Measurements from ENCODE around the gene WDR82. TPM values are rescaled to one million over a fixed set of nuclear protein-coding genes. Genes with fewer than 3 reads are reported as not detected.

WDR82 gene
- total and polyA plus RNA-seq, 4 donors = 77.1 to 159 (median 133) TPM

DNA sequence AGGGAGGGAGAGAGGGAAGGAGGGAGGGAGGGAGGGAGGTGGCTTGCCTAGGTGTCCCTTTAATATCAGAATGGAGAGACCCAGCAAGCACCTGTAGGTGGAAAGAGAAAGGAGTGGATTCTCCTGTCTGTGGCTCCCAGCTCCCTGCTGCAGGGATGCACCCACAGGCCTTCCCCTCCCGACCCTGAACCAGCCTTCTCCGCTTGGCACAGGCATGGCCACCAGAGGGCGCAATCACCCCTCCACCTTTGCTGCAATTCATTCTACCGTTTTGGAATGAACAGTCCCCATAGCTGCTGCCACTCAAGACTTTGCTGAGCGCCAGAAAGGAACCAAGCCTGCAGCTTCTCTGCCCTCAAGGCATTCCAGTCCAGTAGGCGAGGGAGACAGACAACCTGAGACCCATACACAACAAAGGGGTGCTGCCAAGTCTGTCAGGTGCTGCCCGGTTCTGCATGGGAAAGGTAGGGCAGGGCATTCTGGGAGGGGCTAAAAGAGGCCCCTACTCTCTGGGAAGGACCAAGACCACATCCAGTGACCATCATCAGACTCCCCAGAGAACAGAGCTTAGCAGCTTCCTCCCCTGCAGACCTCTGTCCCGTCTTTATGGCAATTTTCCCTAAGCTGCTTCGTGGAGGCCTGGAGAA, 57.9 kb downstream of the WDR82 start:
- peak in 5 of 6 donors; percentile 57 to 93 (median 70) for DNase-seq (ENCODE audit: low read depth in 4 of 6, low spot score in 6 of 6)
- H3K27me3 ChIP-seq (ENCODE audit: control insufficient read depth, insufficient read depth, low read length) = no peaks in the 10 kb centered on the region
- no peak overlapping the region for H3K27ac ChIP-seq (ENCODE audit: low read depth, low read length)
- 21% methylated on average over 7 of the region's 9 CpGs for whole genome bisulfite sequencing (ENCODE audit: insufficient coverage)
- no peak overlapping the region for H3K4me3 ChIP-seq (ENCODE audit: low read depth, low read length)
- peaks cover 30% of the 10 kb centered on the region for H3K4me1 ChIP-seq (ENCODE audit: control insufficient read depth, insufficient read depth, low read length)
- no peaks in the 10 kb centered on the region for H3K9me3 ChIP-seq (ENCODE audit: control insufficient read depth, insufficient read depth, low read length)
- H3K36me3 ChIP-seq (ENCODE audit: control insufficient read depth, insufficient read depth, low read length) = peaks cover 29% of the 10 kb centered on the region

DNA sequence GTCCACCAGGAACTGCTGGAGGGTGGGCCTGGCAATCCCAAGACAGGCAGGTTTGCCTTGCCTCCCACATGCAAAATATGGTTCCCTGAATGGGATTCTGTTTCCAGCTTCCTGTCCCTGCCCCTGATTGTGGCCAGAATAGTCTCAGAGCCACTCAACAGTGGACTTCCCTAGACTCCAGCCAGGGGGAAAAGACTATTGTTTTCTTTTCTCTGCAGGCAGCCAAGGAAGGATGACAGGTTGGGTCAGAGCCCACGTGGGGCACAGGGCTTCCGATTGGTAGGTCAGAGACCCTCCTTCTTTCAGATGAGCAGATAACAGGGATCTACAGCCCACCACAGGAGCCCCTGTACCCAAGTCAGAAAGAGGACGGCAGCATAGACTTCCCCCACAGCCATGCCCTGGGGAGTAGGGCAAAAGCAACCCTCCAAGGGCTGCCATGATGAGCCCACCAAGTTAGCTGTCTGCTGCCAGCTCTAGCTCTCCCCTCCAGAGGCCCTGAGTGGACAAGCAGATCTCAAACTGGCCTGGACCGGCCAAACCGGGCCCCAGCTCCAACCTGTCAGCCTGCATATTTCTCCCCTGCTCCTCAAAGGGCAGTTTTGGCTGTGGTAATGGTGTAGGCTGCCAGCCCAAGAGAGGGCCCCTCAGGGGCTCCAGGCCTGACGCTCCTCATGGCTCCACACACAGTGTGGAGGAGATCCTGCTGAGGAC, 59.4 kb downstream of the WDR82 start:
- H3K27me3 ChIP-seq (ENCODE audit: control insufficient read depth, insufficient read depth, low read length) = no peaks in the 10 kb centered on the region
- 34% methylated on average over 5 of the region's 6 CpGs for whole genome bisulfite sequencing (ENCODE audit: insufficient coverage)
- H3K9me3 ChIP-seq (ENCODE audit: control insufficient read depth, insufficient read depth, low read length) = no peaks in the 10 kb centered on the region
- peaks cover 42% of the 10 kb centered on the region for H3K36me3 ChIP-seq (ENCODE audit: control insufficient read depth, insufficient read depth, low read length)
- H3K27ac ChIP-seq (ENCODE audit: low read depth, low read length) = peak overlapping the region; percentile 29
- no peak overlapping the region for H3K4me3 ChIP-seq (ENCODE audit: low read depth, low read length)
- peaks cover 30% of the 10 kb centered on the region for H3K4me1 ChIP-seq (ENCODE audit: control insufficient read depth, insufficient read depth, low read length)
- peak in 1 of 6 donors; percentile 29 for DNase-seq (ENCODE audit: low read depth in 4 of 6, low spot score in 6 of 6)

DNA sequence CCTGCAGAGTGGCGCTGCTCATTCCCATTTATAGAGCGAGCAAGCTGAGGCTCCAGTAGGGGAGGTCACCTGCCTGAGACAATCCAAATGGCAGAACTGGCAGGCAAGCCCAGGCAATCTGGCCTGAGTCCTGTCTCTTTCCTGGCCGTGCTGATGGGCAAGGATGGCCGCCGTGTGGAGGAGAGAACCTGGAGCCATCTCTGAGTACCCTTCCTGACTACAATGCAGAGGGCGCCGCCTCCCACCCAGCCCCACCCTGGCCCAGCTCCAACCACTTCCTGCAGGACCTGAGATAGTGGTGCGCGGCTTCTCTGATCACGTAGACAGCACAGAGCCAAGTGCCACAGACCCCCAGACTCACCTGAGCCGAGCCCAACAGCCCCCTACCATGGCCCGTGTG, 60.0 kb downstream of the WDR82 start:
- Histone ChIP-seq H3K36me3 (ENCODE audit: control insufficient read depth, insufficient read depth, low read length) (peaks cover 40% of the 10 kb centered on the region), H3K4me1 (ENCODE audit: control insufficient read depth, insufficient read depth, low read length) (peaks cover 30% of the 10 kb centered on the region), H3K4me3 (ENCODE audit: low read depth, low read length) (no peak overlapping the region), H3K27me3 (ENCODE audit: control insufficient read depth, insufficient read depth, low read length) (no peaks in the 10 kb centered on the region), H3K9me3 (ENCODE audit: control insufficient read depth, insufficient read depth, low read length) (no peaks in the 10 kb centered on the region), H3K27ac (ENCODE audit: low read depth, low read length) (peak overlapping the region; percentile 29)
- DNase-seq (ENCODE audit: low read depth in 4 of 6, low spot score in 6 of 6) = no peak
- 76% methylated on average over 10 of the region's 12 CpGs for WGBS (ENCODE audit: insufficient coverage)

- Histone ChIP-seq H3K27me3 (ENCODE audit: control insufficient read depth, insufficient read depth, low read length) (no peaks in the 10 kb centered on the region), H3K4me3 (ENCODE audit: low read depth, low read length) (no peak overlapping the region), H3K9me3 (ENCODE audit: control insufficient read depth, insufficient read depth, low read length) (no peaks in the 10 kb centered on the region), H3K27ac (ENCODE audit: low read depth, low read length) (no peak overlapping the region), H3K36me3 (ENCODE audit: control insufficient read depth, insufficient read depth, low read length) (peaks cover 41% of the 10 kb centered on the region), H3K4me1 (ENCODE audit: control insufficient read depth, insufficient read depth, low read length) (peaks cover 30% of the 10 kb centered on the region)
- 90% methylated on average over 1 of the region's 3 CpGs for WGBS (ENCODE audit: insufficient coverage)
- DNase-seq (ENCODE audit: low read depth in 4 of 6, low spot score in 6 of 6) = no peak
Measured at GRCh38 chr3:52218026-52218425, 60.4 kb downstream of the WDR82 start.

GRCh38 chr3:52217409-52217805, 61.0 kb downstream of the WDR82 start:
- Histone ChIP-seq H3K36me3 (ENCODE audit: control insufficient read depth, insufficient read depth, low read length) (peaks cover 43% of the 10 kb centered on the region), H3K4me1 (ENCODE audit: control insufficient read depth, insufficient read depth, low read length) (peaks cover 30% of the 10 kb centered on the region), H3K4me3 (ENCODE audit: low read depth, low read length) (no peak overlapping the region), H3K9me3 (ENCODE audit: control insufficient read depth, insufficient read depth, low read length) (no peaks in the 10 kb centered on the region), H3K27me3 (ENCODE audit: control insufficient read depth, insufficient read depth, low read length) (no peaks in the 10 kb centered on the region), H3K27ac (ENCODE audit: low read depth, low read length) (no peak overlapping the region)
- WGBS (ENCODE audit: insufficient coverage) = 85% methylated on average over 6 of the region's 10 CpGs
- no peak for DNase-seq (ENCODE audit: low read depth in 4 of 6, low spot score in 6 of 6)

DNA sequence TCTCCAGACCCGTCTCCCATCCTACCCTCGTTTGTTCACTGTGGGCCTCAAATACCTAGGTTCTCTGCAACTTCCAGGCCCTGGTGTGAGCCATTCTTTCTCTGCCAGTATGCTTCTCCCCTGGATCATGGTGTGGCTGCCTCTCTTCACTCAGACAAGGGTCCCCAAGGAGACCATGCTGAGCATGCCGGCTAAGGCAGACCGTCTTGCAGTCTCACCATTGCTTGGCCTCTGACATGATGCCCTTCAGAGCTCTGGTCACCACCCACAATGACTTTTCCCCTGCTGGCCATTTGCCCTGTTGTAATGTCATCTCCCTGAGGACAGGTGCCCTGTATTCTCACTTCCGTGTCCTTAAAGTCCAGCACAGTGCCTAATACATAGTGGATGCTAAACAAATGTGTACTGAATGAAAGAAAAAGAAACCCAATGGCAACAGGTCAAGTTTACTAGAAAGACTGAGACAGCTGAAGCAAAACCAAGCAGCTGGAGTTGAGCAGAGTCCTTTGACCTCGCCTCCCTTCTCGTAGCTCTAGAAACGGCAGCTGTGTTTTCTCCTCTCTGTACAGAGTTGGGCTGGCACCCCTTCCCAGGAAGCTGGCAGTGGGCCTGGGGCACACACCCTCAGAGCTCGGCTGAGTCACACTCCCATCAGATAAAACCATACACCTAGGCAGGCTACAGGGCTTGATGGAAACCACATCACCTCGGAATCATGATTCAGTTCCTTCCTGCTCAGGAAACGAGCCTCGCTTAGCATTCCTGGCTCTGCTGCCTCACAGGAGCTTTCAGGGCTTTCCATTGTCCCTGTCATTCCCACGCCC, 61.7 kb downstream of the WDR82 start:
- peak in 1 of 6 donors; percentile 24 for DNase-seq (ENCODE audit: low read depth in 4 of 6, low spot score in 6 of 6)
- 62% methylated on average over 11 of the region's 13 CpGs for WGBS (ENCODE audit: insufficient coverage)

DNA sequence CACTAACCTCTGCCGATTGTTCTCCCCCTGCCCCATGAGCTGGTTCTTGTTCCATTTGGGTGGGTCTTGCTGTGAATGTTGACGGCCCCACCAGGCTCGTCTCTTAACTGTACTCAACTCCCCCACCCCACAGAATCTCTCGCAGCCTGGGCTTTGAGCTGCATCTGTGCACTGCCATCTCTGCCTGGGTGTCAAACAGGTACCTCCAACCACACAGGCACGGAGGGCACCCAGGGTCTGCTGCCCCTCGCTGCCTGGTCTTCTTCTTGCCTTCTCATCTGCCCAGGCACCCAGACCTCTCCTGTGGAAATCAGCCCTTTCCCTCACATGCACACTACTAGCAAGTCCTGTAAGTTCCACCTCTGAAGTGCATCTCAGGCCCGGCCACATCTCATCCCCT, 63.1 kb downstream of the WDR82 start:
- Histone ChIP-seq H3K27me3 (ENCODE audit: control insufficient read depth, insufficient read depth, low read length) (no peaks in the 10 kb centered on the region), H3K27ac (ENCODE audit: low read depth, low read length) (no peak overlapping the region), H3K4me3 (ENCODE audit: low read depth, low read length) (no peak overlapping the region), H3K4me1 (ENCODE audit: control insufficient read depth, insufficient read depth, low read length) (peaks cover 18% of the 10 kb centered on the region), H3K9me3 (ENCODE audit: control insufficient read depth, insufficient read depth, low read length) (no peaks in the 10 kb centered on the region), H3K36me3 (ENCODE audit: control insufficient read depth, insufficient read depth, low read length) (peaks cover 48% of the 10 kb centered on the region)
- DNase-seq (ENCODE audit: low read depth in 4 of 6, low spot score in 6 of 6) = no peak
- WGBS (ENCODE audit: insufficient coverage) = 97% methylated on average over 6 of the region's 7 CpGs

More for the DNA sequence above, 61.7 kb downstream of the WDR82 start:
- Histone ChIP-seq H3K9me3 (ENCODE audit: control insufficient read depth, insufficient read depth, low read length) (no peaks in the 10 kb centered on the region), H3K36me3 (ENCODE audit: control insufficient read depth, insufficient read depth, low read length) (peaks cover 45% of the 10 kb centered on the region), H3K4me3 (ENCODE audit: low read depth, low read length) (no peak overlapping the region), H3K4me1 (ENCODE audit: control insufficient read depth, insufficient read depth, low read length) (peaks cover 25% of the 10 kb centered on the region), H3K27ac (ENCODE audit: low read depth, low read length) (no peak overlapping the region), H3K27me3 (ENCODE audit: control insufficient read depth, insufficient read depth, low read length) (no peaks in the 10 kb centered on the region)

DNA sequence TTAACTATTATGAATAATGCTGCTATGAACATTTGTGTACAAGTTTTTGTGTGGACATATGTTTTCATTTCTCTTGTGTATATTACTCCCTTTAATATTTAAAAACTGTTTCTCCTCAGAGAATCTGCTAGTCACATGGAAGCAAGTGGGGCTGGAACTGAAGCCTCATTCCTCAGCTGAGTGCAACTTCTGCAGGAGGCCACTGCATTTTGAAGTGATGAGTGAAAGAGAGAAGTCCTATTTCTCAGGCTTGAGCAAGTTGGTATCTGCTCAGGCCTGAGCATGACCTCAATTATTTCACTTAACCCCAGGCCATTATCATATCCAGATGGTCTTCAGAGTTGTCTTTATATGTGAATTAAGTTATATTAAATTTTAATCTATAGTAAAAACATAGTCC, 64.5 kb downstream of the WDR82 start:
- no peak overlapping the region for H3K4me3 ChIP-seq (ENCODE audit: low read depth, low read length)
- H3K27me3 ChIP-seq (ENCODE audit: control insufficient read depth, insufficient read depth, low read length) = no peaks in the 10 kb centered on the region
- H3K4me1 ChIP-seq (ENCODE audit: control insufficient read depth, insufficient read depth, low read length) = peaks cover 8% of the 10 kb centered on the region
- no peak overlapping the region for H3K27ac ChIP-seq (ENCODE audit: low read depth, low read length)
- H3K36me3 ChIP-seq (ENCODE audit: control insufficient read depth, insufficient read depth, low read length) = peaks cover 62% of the 10 kb centered on the region
- H3K9me3 ChIP-seq (ENCODE audit: control insufficient read depth, insufficient read depth, low read length) = no peaks in the 10 kb centered on the region
- no peak for DNase-seq (ENCODE audit: low read depth in 4 of 6, low spot score in 6 of 6)

GRCh38 chr3:52213005-52213404, 65.4 kb downstream of the WDR82 start:
- WGBS (ENCODE audit: insufficient coverage) = 92% methylated on average over 2 of the region's 8 CpGs

More at GRCh38 chr3:52213005-52213404, 65.4 kb downstream of the WDR82 start:
- Histone ChIP-seq H3K4me1 (ENCODE audit: control insufficient read depth, insufficient read depth, low read length) (peaks cover 4% of the 10 kb centered on the region), H3K27ac (ENCODE audit: low read depth, low read length) (no peak overlapping the region), H3K27me3 (ENCODE audit: control insufficient read depth, insufficient read depth, low read length) (no peaks in the 10 kb centered on the region), H3K36me3 (ENCODE audit: control insufficient read depth, insufficient read depth, low read length) (peaks cover 66% of the 10 kb centered on the region), H3K9me3 (ENCODE audit: control insufficient read depth, insufficient read depth, low read length) (no peaks in the 10 kb centered on the region), H3K4me3 (ENCODE audit: low read depth, low read length) (no peak overlapping the region)
- no peak for DNase-seq (ENCODE audit: low read depth in 4 of 6, low spot score in 6 of 6)

All from spinal cord (tissue), 10 donors.